Erythroblast (primary cell): ENCODE data around the gene ZC3H7B.

Experiments
- GATA1 ChIP-seq: IDR thresholded peaks from 2 replicates; pipeline ENCODE4 v1.6.1; 2011; ENCODE audit warnings: low read depth, mild to moderate bottlenecking, control low read depth, low read length, moderate library complexity
- POLR2A ChIP-seq: IDR thresholded peaks from 2 replicates; pipeline ENCODE4 v1.6.1; 2011; ENCODE audit warnings: mild to moderate bottlenecking, low read length

DNA sequence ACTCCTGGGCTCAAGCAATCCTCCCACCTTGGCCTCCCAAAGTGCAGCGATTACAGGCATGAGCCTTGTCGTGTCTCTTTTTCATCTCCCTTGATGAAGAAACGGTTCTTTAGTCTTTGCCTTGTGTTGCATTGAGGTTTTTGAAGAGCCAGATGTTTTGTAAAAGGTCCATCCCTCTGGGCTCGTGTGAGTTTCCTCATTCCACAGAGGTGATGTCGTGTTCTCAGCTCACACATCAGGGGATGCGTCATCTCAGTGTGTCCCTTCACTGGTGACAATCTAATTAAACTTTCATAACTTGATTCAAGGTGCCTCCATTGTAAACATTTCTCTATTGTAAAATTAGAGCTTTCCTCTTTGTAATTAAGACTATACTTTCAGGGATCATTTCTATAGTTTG lies 50.7 kb downstream of the ZC3H7B start:
- no peak for TF ChIP-seq POLR2A
- TF ChIP-seq GATA1 = no peak
